GM19035 (cell line): ENCODE measurements around the gene DDX54.
"Not testable (repeated sequence)": the region's sequence is repeated elsewhere in the genome, so short reads cannot be mapped to it uniquely, and the experiment has no call there.

ENCODE experiments used
- ATAC-seq: cut with Tn5 transposase; IDR thresholded peaks from one replicate; pipeline ENCODE4 v1.9.1; 2021; ENCODE audit not compliant: unreplicated experiment

DDX54 gene

DNA sequence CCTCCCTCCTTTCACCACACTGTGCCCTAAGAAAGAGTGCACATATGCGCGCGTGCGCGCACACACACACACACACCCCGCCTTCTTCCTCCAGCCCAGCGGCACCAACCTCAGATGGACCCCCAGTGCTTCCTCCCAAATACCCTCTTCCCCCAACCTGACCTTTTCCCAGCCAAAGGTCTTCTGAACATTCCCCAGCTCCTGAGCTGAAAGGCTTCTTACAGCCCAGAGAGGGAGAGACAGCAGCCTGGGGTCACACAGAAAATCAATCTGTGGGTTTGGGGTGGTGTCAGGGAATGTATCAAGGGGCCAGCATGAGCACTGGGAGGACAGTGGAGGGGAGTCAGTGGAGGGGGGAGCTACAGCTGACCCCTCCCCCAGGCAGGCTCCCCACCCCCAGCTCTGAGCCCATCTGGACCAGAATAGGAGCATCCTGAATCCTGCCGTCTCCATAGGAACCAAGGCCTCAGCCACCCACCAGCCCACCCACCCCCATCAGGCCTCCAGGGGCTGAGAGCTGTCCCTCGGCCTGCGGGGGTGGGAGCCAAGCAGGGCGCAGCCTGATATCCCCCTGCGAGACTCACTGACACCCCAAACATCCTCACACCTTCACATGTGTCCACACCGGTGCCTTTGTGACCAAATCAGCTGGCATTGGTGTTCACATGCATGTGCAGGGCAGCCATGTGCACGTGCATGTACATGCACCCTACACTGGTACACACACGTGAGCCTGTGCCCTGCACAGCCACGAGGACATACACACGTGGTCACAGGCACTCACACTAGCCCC is 55.4 kb downstream of the DDX54 start:
- ATAC-seq: no peak

- ATAC-seq: no peak
Measured at GRCh38 chr12:113128802-113129663, 56.2 kb downstream of the DDX54 start.

DNA sequence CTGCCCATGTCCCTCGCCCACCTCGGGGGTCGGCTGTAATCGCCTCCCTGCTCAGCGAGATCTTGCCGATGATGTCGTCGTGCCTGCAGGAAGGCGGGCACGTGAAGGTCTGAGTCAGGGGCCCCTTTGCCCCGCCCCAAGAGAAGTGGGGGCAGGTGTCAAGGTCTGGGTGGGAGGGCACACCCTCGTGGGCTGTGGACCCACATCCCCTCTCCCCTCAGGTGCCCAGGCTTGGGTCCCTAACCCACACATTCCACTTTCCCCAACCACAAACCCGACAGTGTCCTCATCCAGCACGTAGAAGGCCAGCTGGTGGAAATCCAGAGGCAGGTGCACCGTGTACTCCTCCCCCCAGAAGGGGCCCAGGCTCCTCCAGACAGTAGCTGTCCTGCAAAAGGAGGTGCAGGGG is 57.5 kb downstream of the DDX54 start:
- ATAC-seq: no peak

GRCh38 chr12:113120670-113121370 is 64.5 kb downstream of the DDX54 start:
- no peak for ATAC-seq

DNA sequence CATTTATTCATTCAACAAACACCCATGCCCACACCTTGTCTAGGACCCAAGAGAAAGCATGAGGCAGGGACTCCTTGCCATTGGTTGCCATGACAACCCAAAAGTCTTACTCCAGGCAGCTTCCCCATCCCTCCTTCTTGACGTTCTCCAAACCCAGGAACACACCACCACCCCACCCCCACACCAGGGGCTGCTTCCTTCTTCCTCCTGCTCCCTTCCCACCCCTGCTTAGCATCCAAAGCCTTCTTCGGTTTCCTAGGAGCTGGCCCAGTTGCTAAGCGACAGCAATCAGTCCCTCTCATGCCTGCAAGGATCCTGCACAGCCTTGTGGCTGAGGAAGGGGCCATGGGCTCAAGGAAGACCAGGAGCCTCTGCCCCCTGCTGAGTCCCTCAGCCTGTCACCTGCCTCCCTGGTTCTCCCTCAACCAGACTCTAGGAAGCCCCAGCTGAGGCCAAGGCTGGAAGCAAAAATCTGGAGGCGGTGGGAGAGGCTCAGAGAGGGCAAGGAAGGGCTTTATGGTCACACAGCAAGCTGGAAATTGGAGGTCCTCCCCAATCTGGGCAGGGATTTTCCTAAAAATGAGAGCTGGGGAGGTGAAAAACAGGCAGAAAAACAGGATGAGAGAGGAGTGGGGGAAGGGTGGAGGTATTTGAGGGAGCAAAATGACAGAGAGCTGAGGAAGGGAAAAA is 65.2 kb downstream of the DDX54 start:
- ATAC-seq: no peak

DNA sequence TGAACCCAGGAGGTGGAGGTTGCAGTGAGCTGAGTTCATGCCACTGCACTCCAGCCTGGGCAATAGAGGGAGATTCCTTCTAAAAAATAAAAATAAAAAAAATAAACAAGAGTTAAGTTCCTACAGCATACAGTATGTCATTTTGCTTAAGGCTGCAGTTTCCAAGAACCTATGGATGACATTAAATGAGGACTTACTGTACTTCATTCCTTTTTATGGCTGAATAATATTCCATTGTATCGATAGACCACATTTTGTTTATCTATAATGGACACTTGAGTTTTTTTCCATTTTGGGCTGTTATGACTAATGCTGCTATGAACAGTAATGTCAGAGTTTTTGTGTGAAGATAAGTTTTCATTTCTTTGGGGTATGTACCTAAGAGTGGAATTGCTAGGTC is 67.1 kb downstream of the DDX54 start:
- no peak for ATAC-seq

DNA sequence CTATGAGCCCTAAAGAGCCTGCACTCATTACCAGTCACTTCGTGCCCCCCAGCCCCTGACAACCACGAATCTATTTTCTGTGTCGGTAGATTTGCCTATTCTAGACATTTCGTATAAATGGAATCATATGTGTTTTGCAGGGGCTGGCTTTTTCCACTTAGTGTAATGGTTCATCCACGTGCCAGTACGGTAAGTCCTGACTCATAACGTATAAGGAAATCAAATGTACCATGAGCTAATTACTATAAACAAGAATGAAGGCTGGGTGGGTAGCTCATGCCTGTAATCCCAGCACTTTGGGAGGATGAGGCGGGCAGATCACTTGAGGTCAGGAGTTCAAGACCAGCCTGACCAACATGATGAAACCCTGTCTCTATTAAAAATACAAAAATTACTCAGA is 67.6 kb downstream of the DDX54 start:
- ATAC-seq: not testable (repeated sequence)

GRCh38 chr12:113116875-113117274 is 68.4 kb downstream of the DDX54 start:
- no peak for ATAC-seq

DNA sequence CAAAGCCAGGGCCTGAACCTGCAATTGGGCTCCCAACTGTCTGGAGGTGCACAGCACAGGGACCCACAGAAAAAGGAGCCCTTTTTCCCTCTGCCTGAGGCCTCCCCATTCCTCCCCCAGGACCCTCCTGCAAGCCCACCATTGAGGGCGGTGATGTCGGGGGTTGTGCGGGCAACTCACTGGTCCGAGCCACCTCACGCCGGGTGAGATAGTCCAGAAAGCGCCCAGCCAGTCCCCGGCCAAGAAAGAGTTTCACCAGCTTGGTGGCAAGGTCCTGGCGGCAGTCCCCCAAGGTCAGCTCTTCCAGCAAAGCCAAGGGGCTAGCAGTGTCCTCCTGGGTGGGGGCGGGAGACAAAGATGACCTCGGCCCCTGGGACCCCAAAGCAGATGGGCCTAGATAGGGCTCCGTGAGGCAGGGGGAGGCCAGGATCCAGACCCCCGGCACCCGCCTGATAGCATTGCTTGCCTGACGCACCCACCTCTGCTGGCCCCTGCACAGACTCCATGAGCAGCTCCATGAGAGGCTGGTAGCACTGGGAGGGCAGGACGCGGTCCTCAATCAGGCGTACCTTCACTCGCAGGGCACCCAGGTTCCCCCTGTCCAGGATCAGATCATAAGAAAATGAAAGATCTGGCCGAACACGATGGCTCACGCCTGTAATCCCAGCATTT is 69.7 kb downstream of the DDX54 start:
- no peak for ATAC-seq

DNA sequence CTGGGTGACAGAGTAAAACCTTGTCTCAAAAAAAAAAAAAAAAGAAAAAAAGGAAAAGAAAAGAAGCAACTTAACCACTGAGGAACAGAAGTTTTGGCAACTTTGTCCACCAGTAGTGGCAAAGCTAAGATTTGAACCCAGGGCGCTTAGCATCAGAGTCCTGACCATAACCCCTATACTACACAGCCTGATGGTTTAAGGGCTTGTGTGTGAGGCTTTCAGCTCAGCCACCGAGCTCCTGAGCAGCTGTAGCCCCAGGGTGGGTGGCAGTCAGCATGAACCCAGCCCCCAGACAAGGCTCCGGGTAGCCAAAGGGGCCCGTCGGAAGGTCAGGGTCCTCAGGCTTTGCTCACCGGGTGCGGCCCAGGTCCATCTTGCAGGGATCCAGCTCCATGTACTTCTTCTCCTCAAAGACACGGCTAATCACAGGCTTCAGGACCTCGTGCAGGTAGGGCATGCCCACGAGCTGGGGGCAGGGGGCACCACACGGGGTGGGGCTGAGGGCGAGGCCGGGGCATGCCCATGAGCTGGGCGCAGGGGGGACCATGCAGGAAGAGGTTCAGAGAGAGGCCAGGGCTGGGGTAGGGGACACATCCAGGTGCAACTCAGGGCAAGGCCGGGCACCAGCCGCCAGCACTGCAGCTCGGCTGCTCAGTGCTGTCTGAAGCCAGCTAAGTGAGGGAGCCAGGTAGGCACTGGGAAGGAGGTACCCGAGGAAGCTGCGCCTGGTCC is 70.7 kb downstream of the DDX54 start:
- no peak for ATAC-seq

DNA sequence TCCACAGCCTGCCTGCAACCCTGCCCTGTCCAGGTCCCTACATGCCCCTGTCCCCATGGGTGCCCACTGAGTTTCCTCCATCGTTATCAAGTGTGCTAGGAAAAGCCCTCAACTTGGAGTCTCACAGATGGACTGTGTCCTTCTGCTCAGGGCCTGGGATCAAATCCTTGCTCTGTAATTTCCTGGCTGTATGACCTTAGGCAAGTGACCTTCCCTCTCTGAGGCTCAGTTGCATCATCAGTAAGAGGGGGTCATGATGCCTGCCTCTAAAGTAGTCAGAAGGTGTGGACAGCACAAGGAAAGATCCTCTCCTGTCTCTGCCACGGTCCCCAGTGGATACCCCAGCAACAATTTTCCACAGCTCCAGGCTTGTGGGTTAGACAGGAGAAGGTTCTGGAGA is 71.9 kb downstream of the DDX54 start:
- ATAC-seq: no peak

- ATAC-seq: no peak
Measured at GRCh38 chr12:113112043-113112899, 73.0 kb downstream of the DDX54 start.

GRCh38 chr12:113111247-113111646 is 74.0 kb downstream of the DDX54 start:
- ATAC-seq: no peak

GRCh38 chr12:113109872-113110599 is 75.2 kb downstream of the DDX54 start:
- ATAC-seq: no peak

- ATAC-seq: no peak
Measured at GRCh38 chr12:113109360-113109759, 75.9 kb downstream of the DDX54 start.

GRCh38 chr12:113108308-113108707 is 77.0 kb downstream of the DDX54 start:
- no peak for ATAC-seq
